ENCODE results near the gene TNFSF13. TPM values are rescaled to one million over a fixed set of nuclear protein-coding genes. Genes with fewer than 3 reads are reported as not detected.

Gene TNFSF13
- polyA plus RNA-seq, 1 donor (not counting 4 experiments of a cell fraction or from before 2014, with no cell fraction given): 3.9 TPM

- FAIRE-seq: no peak
Measured at GRCh38 chr17:7538891-7539545, 19.5 kb upstream of the TNFSF13 start.

GRCh38 chr17:7541074-7541621 lies 17.4 kb upstream of the TNFSF13 start:
- H3K36me3 ChIP-seq (ENCODE audit: control insufficient read depth in 2 of 2, extremely low read depth in 1 of 2, insufficient read depth in 2 of 2, low read length in 2 of 2): no peaks in the 10 kb centered on the region
- H4K20me1 ChIP-seq (ENCODE audit: control insufficient read depth, extremely low read depth, insufficient read depth, low read length): no peaks in the 10 kb centered on the region
- no peak overlapping the region for H3K4me3 ChIP-seq (ENCODE audit: control insufficient read depth in 2 of 3, extremely low read depth in 1 of 3, insufficient read depth in 2 of 3, low read depth in 1 of 3, low read length in 3 of 3)
- no peak for TF ChIP-seq EZH2 (IDR thresholded peaks at IDR 0.05; ENCODE audit: low read length)
- no peaks in the 10 kb centered on the region for H3K9me1 ChIP-seq (ENCODE audit: control insufficient read depth, extremely low read depth, insufficient read depth, low read length)
- FAIRE-seq: no peak
- dilution Hi-C loops (cut with MboI; ENCODE audit: extremely low pct_ligation_motif_present, low sequenced_read_pairs): no loop called here
- H3K79me2 ChIP-seq (ENCODE audit: control insufficient read depth, insufficient read depth, low read length): no peaks in the 10 kb centered on the region
- H3K27me3 ChIP-seq (ENCODE audit: control insufficient read depth, extremely low read depth, insufficient read depth, low read length): no peaks in the 10 kb centered on the region
- no peak overlapping the region for H3K9ac ChIP-seq (ENCODE audit: control insufficient read depth, extremely low read depth, insufficient read depth, low read length)
- no peaks in the 10 kb centered on the region for H3K4me1 ChIP-seq (ENCODE audit: control insufficient read depth, extremely low read depth, insufficient read depth, low read length)
- H3K9me3 ChIP-seq (ENCODE audit: control insufficient read depth, low read depth, low read length): peaks cover 13% of the 10 kb centered on the region
- no peak overlapping the region for H3K27ac ChIP-seq (ENCODE audit: control insufficient read depth, insufficient read depth, low read length)
- H3K4me2 ChIP-seq (ENCODE audit: control insufficient read depth, extremely low read depth, insufficient read depth, low read depth, low read length): no peak overlapping the region
- DNase-seq (ENCODE audit: low read depth, low spot score): no peak
- no peak overlapping the region for H2AFZ ChIP-seq (ENCODE audit: control insufficient read depth, low read length)

More at GRCh38 chr17:7538891-7539545, 19.5 kb upstream of the TNFSF13 start:
- Histone ChIP-seq H3K9me3 (ENCODE audit: control insufficient read depth, low read depth, low read length) (peaks cover 13% of the 10 kb centered on the region), H3K4me1 (ENCODE audit: control insufficient read depth, extremely low read depth, insufficient read depth, low read length) (no peaks in the 10 kb centered on the region), H2AFZ (ENCODE audit: control insufficient read depth, low read length) (no peak overlapping the region), H3K9ac (ENCODE audit: control insufficient read depth, extremely low read depth, insufficient read depth, low read length) (no peak overlapping the region), H3K9me1 (ENCODE audit: control insufficient read depth, extremely low read depth, insufficient read depth, low read length) (no peaks in the 10 kb centered on the region), H3K4me2 (ENCODE audit: control insufficient read depth, extremely low read depth, insufficient read depth, low read depth, low read length) (no peak overlapping the region), H3K27me3 (ENCODE audit: control insufficient read depth, extremely low read depth, insufficient read depth, low read length) (no peaks in the 10 kb centered on the region), H3K27ac (ENCODE audit: control insufficient read depth, insufficient read depth, low read length) (no peak overlapping the region), H3K36me3 (ENCODE audit: control insufficient read depth in 2 of 2, extremely low read depth in 1 of 2, insufficient read depth in 2 of 2, low read length in 2 of 2) (no peaks in the 10 kb centered on the region), H3K4me3 (ENCODE audit: control insufficient read depth in 2 of 3, extremely low read depth in 1 of 3, insufficient read depth in 2 of 3, low read depth in 1 of 3, low read length in 3 of 3) (no peak overlapping the region), H4K20me1 (ENCODE audit: control insufficient read depth, extremely low read depth, insufficient read depth, low read length) (no peaks in the 10 kb centered on the region), H3K79me2 (ENCODE audit: control insufficient read depth, insufficient read depth, low read length) (no peaks in the 10 kb centered on the region)
- dilution Hi-C loops (cut with MboI; ENCODE audit: extremely low pct_ligation_motif_present, low sequenced_read_pairs): no loop called here
- no peak for TF ChIP-seq EZH2 (IDR thresholded peaks at IDR 0.05; ENCODE audit: low read length)
- no peak for TF ChIP-seq CTCF (optimal IDR thresholded peaks at IDR 0.05 in 1 of 3, IDR thresholded peaks at IDR 0.05 in 1 of 3, conservative IDR thresholded peaks at IDR 0.05 in 1 of 3; ENCODE audit: extremely low read depth in 1 of 3, insufficient read depth in 2 of 3, low read length in 3 of 3)
- no peak for DNase-seq (ENCODE audit: low read depth, low spot score)
